HCT116 (cell line): ENCODE measurements around the gene CTXN1. TPM values are rescaled to one million over a fixed set of nuclear protein-coding genes. Genes with fewer than 3 reads are reported as not detected.
A peak's percentile ranks its signal among the peaks of the same experiment; 100 is the strongest.

Experiments used
- ATAC-seq: fragments of 200-7000 bp; cut with Tn5 transposase; 2 replicates; pipeline ENCODE4 v1.9.1; 2020; ENCODE audit warnings: mild to moderate bottlenecking, moderate library complexity
- BruUV-seq: library from RNA; stranded (reverse); fragments of 400-500 nt; replicated peaks from 2 replicates; lab custom pipeline; 2021; lab: Mats Ljungman, UMichigan
- CTCF ChIA-PET: fragments of 300-600 bp; sonication (Branson Sonifier 250); formaldehyde crosslinking; loops from one replicate; lab custom pipeline; 2021; ENCODE audit warnings: antibody characterized with exemption; lab: Charles Lee
- POLR2A ChIA-PET: fragments of 300-600, 350-600 bp; sonication (Branson Sonifier 250); formaldehyde crosslinking; loops from one replicate; lab custom pipeline; 2021; ENCODE audit warnings: antibody characterized with exemption; lab: Charles Lee
- RAD21 ChIA-PET, 2 experiments: fragments of 300-600 bp; sonication (Branson Sonifier 250); formaldehyde crosslinking; loops; one replicate each; lab custom pipeline; 2023; ENCODE audit warnings: low total read pairs in 2 of 2; ENCODE audit not compliant: uncharacterized antibody in 2 of 2, unreplicated experiment in 2 of 2, low non-redundant PET in 1 of 2; lab: Charles Lee
- DNase-seq: peaks from one replicate; pipeline ENCODE4 v3.0.0-alpha.2; 2010; ENCODE audit warnings: low read depth, low spot score
- H2AFZ ChIP-seq: fragments of 200-600 bp; shearing (Covaris generic), sonication (generic); 2 replicates; pipeline ENCODE4 v1.6.1; 2017; ENCODE audit warnings: low read depth, mixed run types, mixed read lengths, antibody characterized with exemption, low read length; ENCODE audit not compliant: poor library complexity, severe bottlenecking
- H3K27ac ChIP-seq: 2 replicates; pipeline ENCODE4 v1.5.1; 2012; ENCODE audit warnings: low read depth, low read length
- H3K27me3 ChIP-seq: fragments of 200-600 bp; sonication (generic); 2 replicates; pipeline ENCODE4 v1.6.1; 2016; ENCODE audit warnings: mixed run types, low read length, mixed read lengths; ENCODE audit not compliant: insufficient read depth
- H3K36me3 ChIP-seq, 2 experiments: fragments of 200-500 bp in 1 of 2; fragments of 200-600 bp in 1 of 2; sonication (Bioruptor generic) in 1 of 2; sonication (generic) in 1 of 2; 2 replicates each; pipeline versions ENCODE4 v1.5.1 to v1.6.1; 2014 to 2016; ENCODE audit warnings: low read length in 2 of 2, inconsistent platforms in 1 of 2, mixed read lengths in 1 of 2, mixed run types in 1 of 2; ENCODE audit not compliant: insufficient read depth in 2 of 2, control insufficient read depth in 1 of 2
- H3K4me1 ChIP-seq, 2 experiments: fragments of 200-600 bp in 1 of 2; sonication (generic) in 1 of 2; 2 replicates each; pipeline versions ENCODE4 v1.5.1 to v1.6.1; 2012 to 2017; ENCODE audit warnings: low read length in 2 of 2, inconsistent platforms in 1 of 2, mild to moderate bottlenecking in 1 of 2, mixed read lengths in 1 of 2, mixed run types in 1 of 2, moderate library complexity in 1 of 2; ENCODE audit not compliant: insufficient read depth in 2 of 2, control insufficient read depth in 1 of 2
- H3K4me2 ChIP-seq: fragments of 200-600 bp; sonication (generic); 2 replicates; pipeline ENCODE4 v1.6.1; 2017; ENCODE audit warnings: mixed run types, low read length, mixed read lengths
- H3K4me3 ChIP-seq, 2 experiments: fragments of 200-600 bp in 1 of 2; sonication (generic) in 1 of 2; replicated peaks in 1 of 2; 2 replicates each; pipeline ENCODE4 v1.5.1; 2011 to 2016; ENCODE audit warnings: low read length in 2 of 2, control low read depth in 1 of 2, low read depth in 1 of 2, mild to moderate bottlenecking in 1 of 2, mixed read lengths in 1 of 2, mixed run types in 1 of 2
- H3K79me2 ChIP-seq: fragments of 200-600 bp; sonication (generic); 2 replicates; pipeline ENCODE4 v1.6.1; 2017; ENCODE audit warnings: mild to moderate bottlenecking, mixed run types, low read length, moderate library complexity, mixed read lengths; ENCODE audit not compliant: insufficient read depth
- H3K9ac ChIP-seq: fragments of 200-600 bp; sonication (generic); 2 replicates; pipeline ENCODE4 v1.6.1; 2016; ENCODE audit warnings: low read length, mixed read lengths
- H3K9me2 ChIP-seq: fragments of 200-600 bp; sonication (generic), shearing (Covaris generic); 2 replicates; pipeline ENCODE4 v1.6.1; 2017; ENCODE audit warnings: mixed run types, mild to moderate bottlenecking, moderate library complexity; ENCODE audit not compliant: insufficient read depth
- H3K9me3 ChIP-seq, 2 experiments: fragments of 200-500 bp in 1 of 2; fragments of 200-600 bp in 1 of 2; sonication (Bioruptor generic) in 1 of 2; sonication (generic) in 1 of 2; 2 replicates each; pipeline ENCODE4 v1.6.1; 2014 to 2017; ENCODE audit warnings: low read length in 2 of 2, mixed read lengths in 2 of 2, inconsistent platforms in 1 of 2, low read depth in 1 of 2, mild to moderate bottlenecking in 1 of 2, mixed run types in 1 of 2, moderate library complexity in 1 of 2; ENCODE audit not compliant: control insufficient read depth in 1 of 2, insufficient read depth in 1 of 2
- H4K20me1 ChIP-seq: fragments of 200-600 bp; sonication (generic), shearing (Covaris generic); 2 replicates; pipeline ENCODE4 v1.6.1; 2017; ENCODE audit warnings: mixed run types, mild to moderate bottlenecking, moderate library complexity; ENCODE audit not compliant: insufficient read depth
- CBX3 ChIP-seq: IDR thresholded peaks from 2 replicates; pipeline ENCODE4 v1.6.1; 2012; ENCODE audit warnings: low read depth
- CEBPB ChIP-seq: IDR thresholded peaks from 2 replicates; pipeline ENCODE4 v1.6.1; 2012; ENCODE audit warnings: low read depth
- CTCF ChIP-seq, 3 experiments: fragments of 200-600 bp in 1 of 3; sonication (generic) in 1 of 3; IDR thresholded peaks in 2 of 3; conservative IDR thresholded peaks in 1 of 3; 2 replicates each; pipeline ENCODE4 v1.5.1; 2012 to 2017; ENCODE audit warnings: low read depth in 2 of 3, low read length in 2 of 3, antibody characterized with exemption in 1 of 3, borderline replicate concordance in 1 of 3, control low read depth in 1 of 3, mild to moderate bottlenecking in 1 of 3, mixed read lengths in 1 of 3, mixed run types in 1 of 3, moderate library complexity in 1 of 3; ENCODE audit not compliant: insufficient read depth in 1 of 3
- EGR1 ChIP-seq: IDR thresholded peaks from 2 replicates; pipeline ENCODE4 v1.6.1; 2012; ENCODE audit warnings: low read depth
- ELF1 ChIP-seq: IDR thresholded peaks from 2 replicates; pipeline ENCODE4 v1.6.1; 2012; ENCODE audit warnings: low read depth, borderline replicate concordance
- EZH2 ChIP-seq: fragments of 200-600 bp; sonication (generic); IDR thresholded peaks from 2 replicates; pipeline ENCODE4 v1.6.1; 2017; ENCODE audit warnings: antibody characterized with exemption, mixed run types
- EZH2phosphoT487 ChIP-seq: fragments of 200-600 bp; IDR thresholded peaks from 2 replicates; pipeline ENCODE4 v1.6.1; 2018; ENCODE audit warnings: antibody characterized with exemption, borderline replicate concordance
- FOSL1 ChIP-seq: IDR thresholded peaks from 2 replicates; pipeline ENCODE4 v1.6.1; 2012; ENCODE audit warnings: low read depth
- JUND ChIP-seq: IDR thresholded peaks from 2 replicates; pipeline ENCODE4 v1.6.1; 2012
- MAX ChIP-seq: IDR thresholded peaks from 2 replicates; pipeline ENCODE4 v1.6.1; 2012
- POLR2A ChIP-seq: IDR thresholded peaks from 2 replicates; pipeline ENCODE4 v1.7.0; 2011; ENCODE audit warnings: borderline replicate concordance; ENCODE audit not compliant: insufficient read depth, insufficient read length; ENCODE audit errors: extremely low read depth
- POLR2AphosphoS5 ChIP-seq: IDR thresholded peaks from 2 replicates; pipeline ENCODE4 v1.6.1; 2011; ENCODE audit warnings: mild to moderate bottlenecking, low read depth, low read length, moderate library complexity
- RAD21 ChIP-seq: IDR thresholded peaks from 2 replicates; pipeline ENCODE4 v1.6.1; 2012; ENCODE audit warnings: low read depth, mild to moderate bottlenecking
- REST ChIP-seq: IDR thresholded peaks from 2 replicates; pipeline ENCODE4 v1.6.1; 2012; ENCODE audit warnings: low read depth
- SIN3A ChIP-seq: IDR thresholded peaks from 2 replicates; pipeline ENCODE4 v1.6.1; 2012; ENCODE audit warnings: low read depth
- SP1 ChIP-seq: IDR thresholded peaks from 2 replicates; pipeline ENCODE4 v1.6.1; 2012; ENCODE audit warnings: low read depth
- ZFX ChIP-seq: fragments of 450-650 bp; IDR thresholded peaks from 2 replicates; pipeline ENCODE4 v1.6.1; 2017
- ZNF274 ChIP-seq: fragments of 200-500 bp; sonication (Bioruptor generic); IDR thresholded peaks from 2 replicates; pipeline ENCODE4 v1.6.1; 2014; ENCODE audit warnings: mild to moderate bottlenecking, low read depth, low read length, inconsistent platforms
- intact Hi-C: fragments of 100-400 bp; cut with micrococcal nuclease; formaldehyde crosslinking; loops from 2 replicates; pipeline ENCODE4 v1.10.0; 2022
- total RNA-seq: library from RNA; stranded (reverse); gene quantifications from one replicate; pipeline ENCODE4 v1.2.1, GENCODE V29; 2021; ENCODE audit not compliant: unreplicated experiment
- TF ChIP-seq, protein P1 (sequence below): IDR thresholded peaks from 2 replicates; pipeline ENCODE4 v1.6.1; 2011; ENCODE audit warnings: mild to moderate bottlenecking, low read length, moderate library complexity; ENCODE audit not compliant: insufficient replicate concordance; ENCODE audit errors: extremely low read depth
- TF ChIP-seq, protein P2 (sequence below): IDR thresholded peaks from 2 replicates; pipeline ENCODE4 v1.6.1; 2012

Gene CTXN1
- total RNA-seq, 1 experiment from 2014 or later = 56.0 TPM

GRCh38 chr19:7944177-7944761 is 18.3 kb upstream of the CTXN1 start:
- Histone ChIP-seq H3K79me2 (peaks cover 38% of the 10 kb centered on the region), H2AFZ (no peak overlapping the region), H3K27ac (peak overlapping the region; percentile 61), H3K4me1 (peaks cover 13 to 25% of the 10 kb centered on the region in 2 experiments), H3K36me3 (peaks cover 5 to 15% of the 10 kb centered on the region in 2 experiments; a peak in 3 of 4 replicates), H4K20me1 (no peaks in the 10 kb centered on the region), H3K9me2 (no peaks in the 10 kb centered on the region), H3K27me3 (no peaks in the 10 kb centered on the region), H3K4me2 (peak overlapping the region; percentile 92), H3K9me3 (no peaks in the 10 kb centered on the region), H3K9ac (peak overlapping the region; percentile 96), H3K4me3 (peak overlapping the region; percentile 96 to 99)
- intact Hi-C loops = loop anchor here (1.0 to 5.0 kb wide), 2 partner anchors 213 to 309 kb away; no protein-coding TSS in a partner anchor
- POLR2A ChIA-PET = interaction anchor here (0.6 to 2.5 kb wide), 23 partner anchors 8 to 376 kb away, joined by 3 to 23 read pairs (median 4); partner anchors contain the start of genes ELAVL1 and SNAPC2
- peak; percentile 85 for DNase-seq
- ATAC-seq = peak; percentile 64
- TSS peak; percentile 92 for BruUV-seq
- CTCF ChIA-PET = interaction anchor here (0.7 to 2.4 kb wide), 24 partner anchors 8 to 392 kb away, joined by 3 to 30 read pairs (median 3); partner anchors contain the start of genes MAP2K7 and SNAPC2
- RAD21 ChIA-PET = interaction anchor here (0.6 to 1.6 kb wide), 4 partner anchors 24 to 309 kb away, joined by 3 to 6 read pairs (median 4); partner anchors contain the start of gene SNAPC2 (in 1 of the 2)
- TF ChIP-seq POLR2AphosphoS5 (no peak), RAD21 (peak; percentile 82), ZNF274 (no peak), SP1 (no peak), POLR2A (no peak), ZFX (no peak), CBX3 (0 out of 2 replicates have a peak, but pooled peaks have one; percentile 40), JUND (no peak), SIN3A (no peak), CEBPB (no peak), MAX (no peak), REST (no peak), CTCF (IDR thresholded peaks at IDR 0.05 in 2 of 3, conservative IDR thresholded peaks at IDR 0.05 in 1 of 3; ENCODE audit: borderline replicate concordance in 1 of 3, insufficient read depth in 1 of 3, low read depth in 2 of 3, low read length in 2 of 3) (peak; percentile 73 to 89 (median 89)), FOSL1 (no peak), EGR1 (no peak), EZH2 (no peak), EZH2phosphoT487 (no peak), ELF1 (no peak)
- TF ChIP-seq, protein P1, sequence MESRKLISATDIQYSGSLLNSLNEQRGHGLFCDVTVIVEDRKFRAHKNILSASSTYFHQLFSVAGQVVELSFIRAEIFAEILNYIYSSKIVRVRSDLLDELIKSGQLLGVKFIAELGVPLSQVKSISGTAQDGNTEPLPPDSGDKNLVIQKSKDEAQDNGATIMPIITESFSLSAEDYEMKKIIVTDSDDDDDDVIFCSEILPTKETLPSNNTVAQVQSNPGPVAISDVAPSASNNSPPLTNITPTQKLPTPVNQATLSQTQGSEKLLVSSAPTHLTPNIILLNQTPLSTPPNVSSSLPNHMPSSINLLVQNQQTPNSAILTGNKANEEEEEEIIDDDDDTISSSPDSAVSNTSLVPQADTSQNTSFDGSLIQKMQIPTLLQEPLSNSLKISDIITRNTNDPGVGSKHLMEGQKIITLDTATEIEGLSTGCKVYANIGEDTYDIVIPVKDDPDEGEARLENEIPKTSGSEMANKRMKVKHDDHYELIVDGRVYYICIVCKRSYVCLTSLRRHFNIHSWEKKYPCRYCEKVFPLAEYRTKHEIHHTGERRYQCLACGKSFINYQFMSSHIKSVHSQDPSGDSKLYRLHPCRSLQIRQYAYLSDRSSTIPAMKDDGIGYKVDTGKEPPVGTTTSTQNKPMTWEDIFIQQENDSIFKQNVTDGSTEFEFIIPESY = no peak
- TF ChIP-seq, protein P2, sequence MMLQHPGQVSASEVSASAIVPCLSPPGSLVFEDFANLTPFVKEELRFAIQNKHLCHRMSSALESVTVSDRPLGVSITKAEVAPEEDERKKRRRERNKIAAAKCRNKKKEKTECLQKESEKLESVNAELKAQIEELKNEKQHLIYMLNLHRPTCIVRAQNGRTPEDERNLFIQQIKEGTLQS = no peak
